ENCODE data around the gene DOHH. TPM values are rescaled to one million over a fixed set of nuclear protein-coding genes. Genes with fewer than 3 reads are reported as not detected.

DOHH gene
- total and polyA plus RNA-seq, 9 of the 15 experiments (the other 6 are each of a cell fraction or from before 2014, with no cell fraction given) = 0.14 to 47.2 (median 5.1) TPM

GRCh38 chr19:3450796-3451411 is 49.6 kb downstream of the DOHH start (continued):
- TF ChIP-seq USF2 (CRISPR knock-in tag; IDR thresholded peaks at IDR 0.05) = peak; percentile 69
- TF ChIP-seq CREB1 (IDR thresholded peaks at IDR 0.05) = peak; percentile 82
- peak; percentile 89 for TF ChIP-seq CREB1 (CRISPR knock-in tag; IDR thresholded peaks at IDR 0.05)
- peak in 1 of 2 experiments; percentile 28; a peak in 1 of 4 replicates for TF ChIP-seq HDAC1 (IDR thresholded peaks at IDR 0.05)
- peak; percentile 74; the same call in 1 of the 2 replicates for TF ChIP-seq ZKSCAN8 (CRISPR knock-in tag; IDR thresholded peaks at IDR 0.05)
- TF ChIP-seq ESRRB (CRISPR knock-in tag; IDR thresholded peaks at IDR 0.05; ENCODE audit: borderline replicate concordance) = no peak
- TF ChIP-seq L3MBTL2 (IDR thresholded peaks at IDR 0.05) = peak; percentile 56
- TF ChIP-seq KDM1A (IDR thresholded peaks at IDR 0.05) = peak in 1 of 2 experiments; percentile 9; a peak in 1 of 4 replicates
- TF ChIP-seq ZFP30 (CRISPR knock-in tag; IDR thresholded peaks at IDR 0.05; ENCODE audit: borderline replicate concordance) = no peak
- TF ChIP-seq ZNF253 (CRISPR knock-in tag; conservative IDR thresholded peaks at IDR 0.05) = no peak
- TF ChIP-seq MNT (conservative IDR thresholded peaks at IDR 0.05) = peak; percentile 66 to 69
- TF ChIP-seq MAX (CRISPR knock-in tag; IDR thresholded peaks at IDR 0.05) = peak; percentile 72
- TF ChIP-seq SMARCA4 (IDR thresholded peaks at IDR 0.05) = 0 out of 2 replicates have a peak, but pooled peaks have one; percentile 11
- TF ChIP-seq NKRF (IDR thresholded peaks at IDR 0.05; ENCODE audit: borderline replicate concordance) = 0 out of 2 replicates have a peak, but pooled peaks have one; percentile 13
- TF ChIP-seq NR2C2 (CRISPR knock-in tag; IDR thresholded peaks at IDR 0.05) = no peak
- TF ChIP-seq NR2C2 (tag; IDR thresholded peaks at IDR 0.05) = peak; percentile 67; the same call in 1 of the 2 replicates
